Colonic mucosa (tissue), 4 donors: ENCODE measurements around the gene KDM5B. TPM values are rescaled to one million over a fixed set of nuclear protein-coding genes. Genes with fewer than 3 reads are reported as not detected.
"Not testable (repeated sequence)": the region's sequence is repeated elsewhere in the genome, so short reads cannot be mapped to it uniquely, and the experiment has no call there.

ENCODE experiments used
- DNase-seq: peaks from one replicate; pipeline ENCODE4 v3.0.0-alpha.2; 2020
- H3K27ac ChIP-seq: fragments of 200-600 bp; one replicate; pipeline ENCODE4 v1.8.0; 2021
- H3K27me3 ChIP-seq: fragments of 200-600 bp; one replicate; pipeline ENCODE4 v1.8.0; 2021
- H3K36me3 ChIP-seq: fragments of 200-600 bp; one replicate; pipeline ENCODE4 v1.8.0; 2021
- H3K4me1 ChIP-seq: fragments of 200-600 bp; one replicate; pipeline ENCODE4 v1.8.0; 2021; ENCODE audit warnings: mild to moderate bottlenecking
- H3K4me3 ChIP-seq: fragments of 200-600 bp; one replicate; pipeline ENCODE4 v1.8.0; 2021
- H3K9ac ChIP-seq, 2 donors: one replicate each; pipeline ENCODE4 v1.7.0; 2013; ENCODE audit warnings: control low read depth in 2 of 2, low read depth in 2 of 2, low read length in 2 of 2
- H3K9me3 ChIP-seq: fragments of 200-600 bp; one replicate; pipeline ENCODE4 v1.8.0; 2021
- intact Hi-C: fragments of 100-400 bp; cut with DNase I; formaldehyde crosslinking; loops from one replicate; pipeline ENCODE4 v1.14.1; 2022
- total RNA-seq, 2 donors: library from RNA; stranded (reverse); fragmentation: NEBNext Ultra II Directional in 1 of 2; extraction: Animal tissue kit (Norgen Biotek cat#: 25700) in 1 of 2; gene quantifications; one replicate each; pipeline ENCODE4 v1.2.1, GENCODE V29; 2021
- TF ChIP-seq, protein P1 (sequence below): fragments of 200-600 bp; IDR thresholded peaks from one replicate; pipeline ENCODE4 v1.8.0; 2022; ENCODE audit warnings: antibody characterized with exemption, mild to moderate bottlenecking
- donor health status: healthy.
- donor health status: DM: no; HTN: no; CAD: no.
- donor health status: DM: no; HTN: no; CAD: no.

KDM5B gene
- total RNA-seq, 2 donors from 2014 or later = 70.1 to 93.4 TPM

DNA sequence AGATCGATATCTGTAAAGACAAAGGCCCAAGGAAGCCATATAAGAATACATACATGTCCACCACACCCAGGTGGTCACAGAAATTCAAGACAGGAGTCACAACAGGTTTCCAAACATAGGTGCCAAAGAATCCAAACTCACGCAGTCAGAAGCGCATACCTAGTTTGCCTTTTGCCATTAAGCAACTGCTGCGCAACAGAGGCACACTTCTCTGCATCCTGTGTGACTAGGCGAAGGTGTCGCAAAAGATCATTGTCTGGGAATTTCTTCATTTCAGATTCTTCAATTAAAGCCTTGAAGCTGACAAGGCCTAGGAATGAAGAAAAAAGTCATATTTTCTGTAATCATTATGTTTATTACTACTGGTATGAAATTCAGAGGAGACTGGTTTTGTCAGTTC is 65.7 kb downstream of the KDM5B start:
- Histone ChIP-seq H3K27ac (no peak overlapping the region), H3K9me3 (no peaks in the 10 kb centered on the region), H3K36me3 (peaks cover 8% of the 10 kb centered on the region), H3K27me3 (no peaks in the 10 kb centered on the region), H3K9ac (no peak overlapping the region), H3K4me3 (no peak overlapping the region), H3K4me1 (no peaks in the 10 kb centered on the region)
- DNase-seq = no peak
- intact Hi-C loops = no loop called here
- TF ChIP-seq, protein P1, sequence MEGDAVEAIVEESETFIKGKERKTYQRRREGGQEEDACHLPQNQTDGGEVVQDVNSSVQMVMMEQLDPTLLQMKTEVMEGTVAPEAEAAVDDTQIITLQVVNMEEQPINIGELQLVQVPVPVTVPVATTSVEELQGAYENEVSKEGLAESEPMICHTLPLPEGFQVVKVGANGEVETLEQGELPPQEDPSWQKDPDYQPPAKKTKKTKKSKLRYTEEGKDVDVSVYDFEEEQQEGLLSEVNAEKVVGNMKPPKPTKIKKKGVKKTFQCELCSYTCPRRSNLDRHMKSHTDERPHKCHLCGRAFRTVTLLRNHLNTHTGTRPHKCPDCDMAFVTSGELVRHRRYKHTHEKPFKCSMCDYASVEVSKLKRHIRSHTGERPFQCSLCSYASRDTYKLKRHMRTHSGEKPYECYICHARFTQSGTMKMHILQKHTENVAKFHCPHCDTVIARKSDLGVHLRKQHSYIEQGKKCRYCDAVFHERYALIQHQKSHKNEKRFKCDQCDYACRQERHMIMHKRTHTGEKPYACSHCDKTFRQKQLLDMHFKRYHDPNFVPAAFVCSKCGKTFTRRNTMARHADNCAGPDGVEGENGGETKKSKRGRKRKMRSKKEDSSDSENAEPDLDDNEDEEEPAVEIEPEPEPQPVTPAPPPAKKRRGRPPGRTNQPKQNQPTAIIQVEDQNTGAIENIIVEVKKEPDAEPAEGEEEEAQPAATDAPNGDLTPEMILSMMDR = no peak

DNA sequence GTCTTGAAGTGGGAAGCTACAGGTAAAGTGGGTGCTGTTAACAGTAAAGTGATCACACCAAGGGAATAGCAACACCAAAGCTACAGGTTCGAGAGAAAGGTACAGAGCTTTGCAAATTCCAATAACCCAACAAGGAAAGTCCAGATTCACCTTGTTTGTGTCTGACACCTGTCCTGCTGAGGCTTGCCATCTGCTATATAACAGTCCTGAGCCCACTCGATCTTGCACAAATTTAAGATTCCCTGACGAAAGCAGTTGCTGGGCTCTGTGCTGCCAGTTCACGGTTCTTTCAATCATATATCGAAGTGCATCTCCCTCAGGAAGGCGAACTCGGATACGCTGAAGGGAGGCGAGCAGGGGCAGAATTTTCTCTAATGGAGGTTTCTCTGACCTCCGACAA is 75.0 kb downstream of the KDM5B start:
- intact Hi-C loops = loop anchor here (10.0 kb wide), 1 partner anchor 262 kb away; no protein-coding TSS in a partner anchor
- Histone ChIP-seq H3K9ac (no peak overlapping the region), H3K36me3 (peaks cover 14% of the 10 kb centered on the region), H3K9me3 (no peaks in the 10 kb centered on the region), H3K4me1 (no peaks in the 10 kb centered on the region), H3K27ac (no peak overlapping the region), H3K4me3 (no peak overlapping the region), H3K27me3 (no peaks in the 10 kb centered on the region)
- TF ChIP-seq, protein P1 = no peak
- DNase-seq = no peak

DNA sequence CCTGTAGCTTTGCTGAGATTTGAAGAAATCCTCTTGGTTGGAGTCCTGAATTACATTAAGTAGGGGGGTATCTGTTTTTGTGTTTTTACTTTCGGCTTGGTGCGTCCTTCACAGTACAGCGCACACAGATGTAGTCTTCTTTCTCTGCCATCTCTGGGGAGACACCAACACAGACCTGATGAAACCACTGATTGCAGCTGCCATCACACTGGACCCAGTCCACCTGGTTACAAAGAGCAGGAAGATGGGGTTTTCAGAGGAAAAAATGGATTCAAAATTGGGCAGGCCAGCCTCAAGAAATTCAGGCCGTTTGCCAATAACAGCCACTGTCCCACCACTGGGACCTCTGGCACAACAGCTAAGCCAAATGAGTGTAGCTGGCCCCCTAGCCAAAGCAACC is 79.3 kb downstream of the KDM5B start:
- TF ChIP-seq, protein P1 = no peak
- Histone ChIP-seq H3K4me3 (no peak overlapping the region), H3K9ac (no peak overlapping the region), H3K27ac (no peak overlapping the region), H3K4me1 (no peaks in the 10 kb centered on the region), H3K36me3 (peaks cover 20% of the 10 kb centered on the region), H3K9me3 (no peaks in the 10 kb centered on the region), H3K27me3 (no peaks in the 10 kb centered on the region)
- intact Hi-C loops = no loop called here
- DNase-seq = no peak

DNA sequence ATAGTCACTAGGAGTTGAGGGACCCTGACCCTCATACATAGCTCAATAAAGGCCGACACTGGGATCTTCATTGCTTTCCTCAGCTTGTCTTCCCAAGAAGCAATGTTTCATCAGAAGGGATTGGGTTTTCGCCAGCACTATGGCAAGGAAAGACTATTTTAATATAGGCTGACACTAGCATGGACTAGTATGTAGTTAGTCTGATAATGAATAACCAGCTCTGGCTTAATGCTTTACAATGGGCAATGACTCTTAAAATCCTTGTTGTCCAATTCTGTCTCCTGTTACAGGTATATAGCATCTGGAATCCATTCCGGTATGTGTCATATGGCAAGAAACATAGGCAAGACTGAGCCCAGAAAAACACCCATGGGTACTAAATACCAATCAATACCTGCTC is 82.7 kb downstream of the KDM5B start:
- Histone ChIP-seq H3K36me3 (peaks cover 20% of the 10 kb centered on the region), H3K27me3 (no peaks in the 10 kb centered on the region), H3K4me3 (no peak overlapping the region), H3K9me3 (no peaks in the 10 kb centered on the region), H3K27ac (no peak overlapping the region), H3K4me1 (no peaks in the 10 kb centered on the region), H3K9ac (no peak overlapping the region)
- DNase-seq = no peak
- intact Hi-C loops = no loop called here
- TF ChIP-seq, protein P1 = no peak

DNA sequence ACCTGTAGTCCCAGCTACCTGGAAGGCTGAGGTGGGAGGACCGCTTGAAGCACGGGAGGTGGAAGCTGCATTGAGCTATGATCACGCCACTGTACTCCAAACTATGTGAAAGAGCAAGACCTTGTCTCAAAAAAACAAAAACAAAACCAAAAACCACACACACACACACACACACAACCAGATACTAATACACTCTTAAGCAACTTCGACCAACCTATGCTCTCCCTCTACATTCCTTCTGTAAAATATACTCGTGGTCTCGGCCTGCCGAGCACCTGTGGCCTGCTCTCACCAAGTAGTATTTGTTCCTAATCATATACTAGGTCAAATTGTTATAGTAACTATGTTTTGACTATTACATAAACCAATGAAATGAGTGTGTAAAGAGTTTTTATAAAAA is 84.5 kb downstream of the KDM5B start:
- Histone ChIP-seq H3K36me3 (peaks cover 10% of the 10 kb centered on the region), H3K9me3 (no peaks in the 10 kb centered on the region), H3K4me1 (no peaks in the 10 kb centered on the region), H3K4me3 (no peak overlapping the region), H3K27me3 (no peaks in the 10 kb centered on the region), H3K9ac (no peak overlapping the region), H3K27ac (no peak overlapping the region)
- intact Hi-C loops = no loop called here
- TF ChIP-seq, protein P1 = no peak
- no peak for DNase-seq

DNA sequence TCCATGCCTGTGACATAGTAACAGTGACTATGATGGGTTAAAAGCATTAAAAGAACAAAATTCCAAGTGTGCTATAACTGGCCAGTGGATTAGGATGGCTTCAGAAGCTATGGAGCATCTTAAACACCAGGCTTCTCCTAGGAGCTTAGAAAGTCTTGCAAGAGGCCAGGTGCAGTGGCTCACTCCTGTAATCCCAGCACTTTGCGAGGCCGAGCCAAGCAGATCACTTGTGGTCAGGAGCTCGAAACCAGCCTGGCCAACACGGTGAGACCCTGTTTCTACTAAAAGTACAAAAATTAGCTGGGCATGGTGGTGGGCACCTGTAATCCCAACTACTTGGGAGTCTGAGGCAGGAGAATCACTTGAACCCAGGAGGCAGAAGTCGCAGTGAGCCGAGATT is 85.2 kb downstream of the KDM5B start:
- H3K9me3 ChIP-seq, H3K27ac ChIP-seq, DNase-seq, H3K36me3 ChIP-seq, H3K4me1 ChIP-seq, H3K27me3 ChIP-seq, H3K4me3 ChIP-seq, intact Hi-C loops, H3K9ac ChIP-seq: not testable (repeated sequence)
